Astrocyte of the spinal cord (primary cell): Measurements from ENCODE around the gene NFE2L3.

Experiments used
- DNase-seq: peaks from one replicate; pipeline ENCODE4 v3.0.0; 2011; ENCODE audit warnings: low read depth, low spot score
- H3K4me3 ChIP-seq: 2 replicates; pipeline ENCODE4 v1.5.1; 2011; ENCODE audit warnings: low read depth, mild to moderate bottlenecking, low read length, moderate library complexity
- CTCF ChIP-seq: IDR thresholded peaks from 2 replicates; pipeline ENCODE4 v1.5.1; 2012; ENCODE audit warnings: low read depth, mild to moderate bottlenecking, low read length, inconsistent platforms
- in situ Hi-C: cut with HindIII; loops from 2 replicates; pipeline ENCODE4 v1.10.0; 2017; ENCODE audit warnings: low sequenced_read_pairs

The NFE2L3 gene

GRCh38 chr7:26201247-26202018 is 49.4 kb downstream of the NFE2L3 start, which contains the start of gene CBX3:
CBX3 (plus strand) TSS chr7:26201745; CDS start chr7:26202999, 1,254 bp downstream.
- H3K4me3 ChIP-seq, result peak within 1 kb of the TSS; percentile 86
- in situ Hi-C loops, result no loop called here
- no peak for DNase-seq
- no peak for TF ChIP-seq CTCF

- DNase-seq, result peak; percentile 57
- in situ Hi-C loops, result no loop called here
Observed at GRCh38 chr7:26202019-26202990, 50.3 kb downstream of the NFE2L3 start.

GRCh38 chr7:26203016-26203415 is 51.0 kb downstream of the NFE2L3 start:
- no peak for TF ChIP-seq CTCF
- no peak for DNase-seq

More at GRCh38 chr7:26202019-26202990, 50.3 kb downstream of the NFE2L3 start:
- peak overlapping the region; percentile 86 for H3K4me3 ChIP-seq
- no peak for TF ChIP-seq CTCF

GRCh38 chr7:26208040-26208439 is 56.0 kb downstream of the NFE2L3 start:
- TF ChIP-seq CTCF, result no peak
- no peak for DNase-seq

More at GRCh38 chr7:26203016-26203415, 51.0 kb downstream of the NFE2L3 start:
- H3K4me3 ChIP-seq, result peak overlapping the region; percentile 86
- in situ Hi-C loops, result no loop called here

GRCh38 chr7:26212921-26213718 is 61.1 kb downstream of the NFE2L3 start:
- in situ Hi-C loops, result no loop called here
- DNase-seq, result no peak
- no peak for TF ChIP-seq CTCF
- no peak overlapping the region for H3K4me3 ChIP-seq

More at GRCh38 chr7:26208040-26208439, 56.0 kb downstream of the NFE2L3 start:
- in situ Hi-C loops, result no loop called here
- no peak overlapping the region for H3K4me3 ChIP-seq
